GM12892 (cell line): Measurements from ENCODE around the gene MRAP.

ENCODE experiments used
- DNase-seq: peaks from one replicate; pipeline ENCODE4 v3.0.0; 2011; ENCODE audit not compliant: insufficient read length
- FAIRE-seq: peaks from 2 replicates; lab custom pipeline; 2011; peaks lifted over from hg19 to GRCh38; lab: Jason Lieb, UNC
- POLR2A ChIP-seq: IDR thresholded peaks from 2 replicates; pipeline ENCODE4 v1.6.1; 2011; ENCODE audit warnings: low read depth, low read length, control low read depth
- POLR2AphosphoS5 ChIP-seq: IDR thresholded peaks from 2 replicates; pipeline ENCODE4 v1.6.1; 2011; ENCODE audit warnings: low read depth, low read length, control low read depth
- TAF1 ChIP-seq: IDR thresholded peaks from 2 replicates; pipeline ENCODE4 v1.6.1; 2011; ENCODE audit warnings: low read depth, mild to moderate bottlenecking, control low read depth, low read length, borderline replicate concordance

Gene MRAP

DNA sequence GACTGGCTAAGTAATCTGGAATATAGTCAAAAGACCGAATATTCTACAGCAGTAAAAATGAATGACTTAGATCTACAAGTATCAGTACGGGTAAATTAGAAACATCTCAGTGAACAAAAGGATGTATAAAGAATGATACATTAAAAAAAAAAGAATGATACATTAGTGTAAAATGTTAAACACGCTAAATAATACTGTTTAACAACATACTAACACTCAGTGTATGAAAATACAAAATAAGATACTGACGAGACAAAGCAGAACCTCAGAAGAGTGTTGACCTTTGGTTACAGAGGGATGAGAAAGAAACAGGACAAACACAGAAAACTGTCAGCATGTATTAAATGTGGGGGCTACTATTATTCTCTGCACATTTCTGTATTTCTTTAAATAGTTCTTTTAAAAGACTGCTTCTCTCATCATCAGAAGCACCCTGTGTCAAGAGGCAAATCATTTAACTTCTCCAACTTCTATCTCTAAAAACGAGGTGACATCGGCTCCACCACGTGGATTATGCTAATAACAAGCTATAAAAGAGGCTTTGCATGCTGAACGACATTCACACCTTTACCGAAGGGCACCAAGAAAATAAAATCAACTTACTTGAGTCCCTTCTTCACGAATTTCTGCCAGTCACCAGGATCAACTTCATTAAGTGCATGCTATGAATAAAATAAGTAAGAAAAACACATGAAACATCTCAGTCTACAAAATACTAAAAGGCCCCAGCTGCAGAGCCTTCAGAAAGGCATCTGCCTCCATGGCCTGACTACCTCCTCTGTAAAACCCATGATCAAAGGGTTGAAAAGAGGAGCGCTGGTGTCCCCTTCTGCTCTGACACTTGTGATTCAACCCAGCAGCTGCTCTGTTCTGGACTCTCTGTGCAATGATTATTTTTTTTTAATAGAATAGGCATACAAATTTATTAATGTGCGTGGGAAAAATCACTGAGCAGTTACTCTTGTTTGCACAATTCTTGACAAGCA lies 42.5 kb downstream of the MRAP start:
- DNase-seq (no peak), FAIRE-seq (no peak)
- no peak for TF ChIP-seq TAF1

DNA sequence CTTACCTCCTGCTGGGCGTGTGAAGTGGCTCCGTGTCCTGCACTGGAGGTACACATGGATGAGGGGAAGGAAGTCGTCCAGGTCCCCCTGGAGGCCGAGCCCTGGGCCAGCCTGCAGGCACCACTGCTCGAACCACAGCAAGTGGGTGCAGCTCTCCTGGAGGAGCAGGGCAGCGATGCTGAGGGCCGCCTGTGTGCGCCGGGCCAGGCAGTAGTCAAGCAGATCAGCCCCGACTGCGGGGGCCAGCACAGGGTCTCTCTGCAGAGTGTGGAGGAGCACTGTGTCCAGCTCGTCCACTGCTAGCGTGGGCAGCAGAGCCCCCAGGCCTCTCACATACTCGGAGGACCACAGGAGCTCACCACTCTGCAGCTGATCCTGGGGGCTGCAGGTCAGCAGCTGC lies 48.3 kb downstream of the MRAP start:
- FAIRE-seq (no peak), DNase-seq (no peak)
- no peak for TF ChIP-seq POLR2AphosphoS5
- no peak for TF ChIP-seq POLR2A
- TF ChIP-seq TAF1 = no peak

DNA sequence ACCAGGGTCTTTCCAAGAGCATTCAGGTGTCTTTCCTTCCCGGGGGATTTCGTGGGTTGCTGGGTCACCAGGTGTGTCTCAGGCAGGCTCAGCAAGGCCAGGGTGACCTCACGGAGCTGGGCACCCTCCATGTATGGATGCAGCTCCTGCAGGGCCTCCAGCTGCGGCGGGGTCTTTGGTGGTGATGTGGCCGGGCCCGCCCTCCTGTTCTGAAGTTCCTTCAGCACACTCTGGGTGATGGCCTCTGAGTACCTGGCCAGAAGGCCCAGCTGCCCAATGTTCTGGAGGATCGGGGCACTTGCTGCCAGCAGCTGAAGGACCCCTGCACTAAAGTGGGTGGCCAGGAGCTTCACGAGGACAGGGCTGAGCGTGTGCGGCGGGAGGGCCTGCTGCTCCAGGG lies 48.7 kb downstream of the MRAP start:
- TF ChIP-seq POLR2AphosphoS5 (no peak), POLR2A (no peak), TAF1 (no peak)
- no peak for FAIRE-seq
- no peak for DNase-seq

DNA sequence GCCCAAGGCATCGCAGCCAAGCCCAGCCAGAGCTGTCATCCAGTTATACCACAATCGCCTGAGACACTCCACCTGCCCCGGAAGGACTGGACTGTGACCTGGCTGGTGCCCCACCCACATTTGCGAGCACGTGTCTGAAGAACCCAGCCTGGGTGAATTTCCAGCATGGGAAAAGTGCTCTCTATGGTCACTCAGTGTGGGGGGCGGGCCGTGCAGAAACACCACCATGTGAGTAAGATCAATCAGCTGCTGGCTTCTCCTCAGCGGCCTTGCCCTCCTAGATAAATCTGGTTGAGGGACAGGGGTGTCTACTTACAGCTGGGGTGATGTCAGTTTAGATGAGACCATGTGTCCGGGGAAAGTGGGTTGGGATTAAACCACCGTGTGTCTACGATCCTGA lies 49.3 kb downstream of the MRAP start:
- no peak for FAIRE-seq
- DNase-seq = no peak
- TF ChIP-seq POLR2AphosphoS5 (no peak), TAF1 (no peak), POLR2A (no peak)

DNA sequence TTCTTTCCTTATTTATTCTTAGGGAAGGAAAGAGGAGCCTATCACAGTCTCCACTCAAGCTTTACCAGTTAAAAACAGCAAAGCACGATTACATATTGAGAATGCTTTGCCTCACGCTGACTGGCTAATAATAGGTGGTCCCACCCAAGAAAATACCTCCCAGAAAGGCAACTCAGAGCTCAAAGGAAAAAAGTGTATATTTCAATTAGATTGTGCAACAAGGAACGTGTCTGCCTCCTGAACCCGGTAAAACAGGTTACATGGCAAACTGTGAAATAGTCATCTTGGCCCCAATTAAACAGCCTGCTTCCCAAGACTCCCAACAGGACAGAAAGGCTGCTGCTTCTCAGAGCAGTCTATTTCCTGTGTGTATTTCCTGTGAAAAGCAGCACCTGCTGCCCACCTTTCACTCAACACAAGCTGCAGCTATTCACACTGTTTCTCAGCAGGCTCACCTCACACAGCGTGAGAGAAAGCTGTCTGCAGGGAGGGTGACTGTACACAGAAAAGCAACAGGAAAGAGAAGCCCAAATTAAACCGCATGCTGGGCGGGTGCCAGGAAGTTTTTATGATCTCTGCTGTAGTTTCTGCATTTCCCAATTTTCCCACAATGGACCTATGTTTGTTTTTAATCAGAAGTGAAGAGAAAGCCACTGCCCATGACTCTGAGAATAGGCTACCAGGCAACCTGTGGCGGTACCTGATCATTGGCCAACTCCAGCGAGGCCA lies 50.1 kb downstream of the MRAP start:
- DNase-seq (no peak), FAIRE-seq (no peak)
- TF ChIP-seq POLR2AphosphoS5 = no peak
- no peak for TF ChIP-seq POLR2A
- TF ChIP-seq TAF1 = no peak

DNA sequence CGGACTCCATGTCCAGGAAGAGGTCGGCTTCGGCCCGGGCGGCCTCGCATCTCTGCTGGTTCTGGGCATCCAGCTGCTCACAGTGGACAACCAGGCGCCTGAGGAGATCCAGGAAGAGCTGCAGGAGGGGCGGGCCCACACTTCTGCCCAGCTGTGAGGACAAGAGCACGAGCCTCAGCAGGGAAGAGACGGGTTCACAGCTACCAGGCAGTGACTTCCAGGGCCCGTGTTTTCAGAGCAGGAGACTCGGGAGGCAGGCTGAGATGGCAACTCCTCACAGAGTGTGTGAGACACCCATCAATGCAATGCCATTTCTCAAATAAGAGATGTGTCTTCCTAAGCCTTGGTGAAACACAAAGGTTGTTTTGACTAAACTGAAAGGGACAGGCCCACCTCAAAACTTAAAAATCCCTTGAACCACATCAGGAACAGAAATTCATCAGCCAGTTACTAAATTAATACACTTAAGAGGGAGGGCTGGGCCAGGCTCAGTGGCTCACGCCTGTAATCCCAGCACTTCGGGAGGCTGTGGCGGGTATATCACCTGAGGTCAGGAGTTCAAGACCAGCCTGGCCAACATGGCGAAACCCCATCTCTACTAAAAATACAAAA lies 50.8 kb downstream of the MRAP start:
- no peak for FAIRE-seq
- no peak for DNase-seq
- TF ChIP-seq POLR2AphosphoS5 (no peak), TAF1 (no peak), POLR2A (no peak)

DNA sequence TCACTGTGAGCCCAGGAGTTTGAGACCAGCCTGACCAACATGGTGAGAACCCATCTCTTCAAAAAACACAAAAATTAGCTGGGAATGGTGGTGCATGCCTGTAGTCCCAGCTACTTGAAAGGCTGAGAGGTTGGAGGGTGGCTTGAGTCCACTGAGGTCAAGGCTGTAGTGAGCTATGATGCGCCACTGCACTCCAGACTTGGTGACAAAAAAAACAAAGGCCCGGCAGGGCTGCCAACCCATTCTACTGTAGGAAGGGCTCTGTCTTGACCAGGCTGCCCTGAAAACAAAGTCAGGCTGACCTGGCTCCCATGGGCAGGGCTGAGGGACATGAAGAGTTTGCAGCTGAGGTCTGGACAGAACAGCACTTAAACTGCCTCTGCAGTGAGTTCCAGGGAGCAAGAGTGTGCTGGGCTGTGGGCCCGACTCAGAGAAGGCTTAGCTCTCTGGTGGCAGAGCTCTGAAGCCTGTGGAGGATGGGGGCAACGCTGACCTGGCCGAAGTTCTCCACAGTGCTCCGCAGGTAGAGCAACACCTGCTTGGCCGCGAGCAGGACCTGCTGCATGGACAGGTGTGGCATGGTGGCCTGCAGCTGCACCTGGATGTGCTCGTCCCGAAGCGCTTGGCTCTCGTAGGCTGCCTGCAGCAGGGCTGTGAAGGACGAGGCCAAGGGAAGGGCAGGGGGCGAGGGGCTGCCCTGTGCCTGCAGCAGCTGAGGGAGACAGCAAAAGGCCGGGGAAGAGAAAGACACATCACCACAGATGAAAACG lies 51.7 kb downstream of the MRAP start:
- TF ChIP-seq TAF1 (no peak), POLR2AphosphoS5 (no peak), POLR2A (no peak)
- DNase-seq (no peak), FAIRE-seq (no peak)

DNA sequence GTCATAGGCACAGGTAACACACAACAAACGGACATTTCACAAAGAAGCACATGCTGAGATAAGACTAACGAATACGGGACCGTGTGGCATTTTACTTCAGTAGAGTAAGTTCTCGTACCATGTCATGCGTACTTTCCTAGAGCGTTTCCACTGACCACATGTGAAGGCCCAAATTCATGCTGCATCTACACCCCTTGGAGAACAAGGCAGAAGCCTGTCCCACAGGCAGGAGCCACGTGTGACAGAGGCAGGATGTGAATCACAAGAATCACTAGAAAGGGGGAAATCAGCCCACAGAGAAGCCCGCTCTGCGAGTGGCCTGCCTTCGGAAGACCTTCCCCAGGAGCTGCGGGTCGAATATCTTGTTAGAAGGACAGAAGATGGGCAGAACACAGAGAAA lies 52.3 kb downstream of the MRAP start:
- FAIRE-seq (no peak), DNase-seq (no peak)
- TF ChIP-seq POLR2A = no peak
- no peak for TF ChIP-seq POLR2AphosphoS5
- TF ChIP-seq TAF1 = no peak

DNA sequence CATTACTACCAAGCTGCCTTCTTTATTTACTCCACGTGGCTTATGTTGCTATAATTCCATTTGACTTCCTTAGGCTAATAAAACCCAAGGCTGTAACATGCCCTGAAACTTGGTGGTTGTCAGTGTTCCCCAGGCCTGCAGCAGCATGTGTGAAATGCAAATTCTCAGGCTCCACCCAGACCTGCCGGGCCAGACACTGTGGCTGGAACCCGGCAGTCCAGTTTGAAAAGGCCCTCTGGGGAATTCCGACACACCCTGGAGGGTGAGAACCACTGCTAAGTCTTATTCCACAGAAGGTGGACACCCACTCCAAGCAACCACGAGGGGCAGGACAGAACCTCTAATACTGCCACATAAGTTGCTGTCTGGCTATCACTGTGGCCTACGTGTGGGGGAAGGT lies 52.8 kb downstream of the MRAP start:
- TF ChIP-seq TAF1 (no peak), POLR2A (no peak), POLR2AphosphoS5 (no peak)
- FAIRE-seq (no peak), DNase-seq (no peak)

DNA sequence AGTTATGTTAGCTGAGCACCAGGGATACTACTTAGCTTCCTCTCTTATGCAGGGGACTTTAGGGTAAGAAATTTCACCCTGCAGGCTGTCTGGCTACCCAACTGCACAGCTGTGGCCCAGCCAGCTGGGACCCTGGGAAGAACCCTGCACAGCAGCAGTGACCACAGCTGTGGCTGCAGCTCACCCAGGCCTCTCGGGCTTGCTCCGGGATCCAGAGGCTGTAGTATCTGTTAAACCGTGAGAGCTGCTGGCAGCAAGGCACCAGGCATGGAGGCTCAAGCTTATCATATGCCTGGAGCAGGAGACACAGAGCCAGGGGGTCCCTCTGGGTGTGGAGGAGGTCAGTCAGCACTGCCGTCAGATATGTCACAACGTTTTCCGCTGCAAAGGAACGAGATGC lies 53.9 kb downstream of the MRAP start:
- no peak for TF ChIP-seq POLR2A
- TF ChIP-seq TAF1 = no peak
- no peak for TF ChIP-seq POLR2AphosphoS5
- DNase-seq = no peak
- FAIRE-seq = no peak
